HG03095 (cell line): ENCODE results near the gene CCDC91.
"Not testable (repeated sequence)": the region's sequence is repeated elsewhere in the genome, so short reads cannot be mapped to it uniquely, and the experiment has no call there.

Experiments used
- ATAC-seq: cut with Tn5 transposase; IDR thresholded peaks from one replicate; pipeline ENCODE4 v1.9.1; 2021; ENCODE audit warnings: moderate library complexity; ENCODE audit not compliant: unreplicated experiment

Gene CCDC91

DNA sequence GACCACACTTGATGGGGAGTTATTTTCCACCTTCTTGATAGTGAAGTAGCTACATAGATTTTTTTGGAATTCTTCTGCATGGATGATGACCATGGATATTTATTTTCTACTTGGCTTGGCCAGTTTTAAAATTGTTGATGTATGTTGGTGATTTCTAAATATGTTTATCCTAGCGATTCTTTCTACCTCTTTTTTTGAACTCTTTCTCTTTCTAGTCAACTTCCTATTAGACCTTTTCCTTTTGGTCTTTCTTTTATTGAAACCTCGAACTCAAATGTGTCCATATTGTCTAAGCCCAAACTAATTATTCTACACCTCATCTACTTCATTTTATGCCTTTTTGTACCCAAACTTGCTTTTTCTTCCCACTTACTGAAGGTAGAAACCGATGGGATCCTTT is 37.0 kb downstream of the CCDC91 start:
- ATAC-seq, result no peak

DNA sequence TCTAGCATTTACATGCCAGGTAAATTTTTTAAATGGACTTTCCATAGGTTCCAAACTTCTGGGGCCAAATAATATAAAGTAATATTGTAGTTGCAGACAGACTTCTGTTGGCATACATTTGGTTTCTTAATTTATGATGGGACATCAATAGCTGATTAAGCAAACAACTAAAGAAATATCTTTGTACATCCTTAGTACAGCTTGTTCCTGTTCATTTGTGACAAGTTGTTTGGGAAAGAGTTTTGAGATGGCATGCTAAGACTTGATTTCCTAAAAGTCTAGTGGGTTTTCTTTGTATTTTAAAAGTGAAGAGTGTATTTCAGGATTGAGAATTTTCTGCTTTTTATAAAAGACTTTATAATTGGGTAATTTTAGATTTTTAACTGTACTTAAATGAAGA is 41.0 kb downstream of the CCDC91 start:
- no peak for ATAC-seq

DNA sequence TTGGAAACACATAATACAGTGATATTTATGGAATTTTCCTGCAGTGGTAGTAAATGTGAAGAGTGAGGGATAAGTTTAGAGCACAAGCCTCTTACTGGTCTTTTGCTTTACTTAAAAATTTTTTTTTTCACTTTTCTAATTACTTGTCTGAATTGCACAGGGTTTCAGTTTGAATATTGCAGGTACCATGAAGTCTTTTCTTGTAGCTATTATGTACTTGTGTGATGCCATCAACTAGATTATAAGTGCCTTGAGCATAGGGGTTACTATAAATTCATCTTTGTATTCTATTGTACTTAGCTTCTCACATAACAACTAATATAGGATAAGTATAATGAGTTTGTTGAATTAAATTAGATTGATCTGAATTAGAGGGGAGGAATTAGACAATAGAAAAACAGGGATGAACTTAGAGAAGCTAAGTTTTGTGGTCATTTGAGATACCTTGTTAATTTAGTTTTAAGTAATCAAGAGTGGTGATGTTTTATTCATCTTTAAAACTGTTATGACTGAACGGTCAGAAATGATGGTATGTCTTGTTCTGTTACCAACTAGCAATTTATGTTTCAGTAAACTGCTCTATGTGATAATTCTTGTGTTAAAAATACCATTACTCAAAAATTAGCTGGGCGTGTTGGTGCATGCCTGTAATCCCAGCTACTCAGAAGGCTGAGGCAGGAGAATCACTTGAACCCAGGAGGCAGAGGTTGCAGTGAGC is 42.1 kb downstream of the CCDC91 start:
- no peak for ATAC-seq

DNA sequence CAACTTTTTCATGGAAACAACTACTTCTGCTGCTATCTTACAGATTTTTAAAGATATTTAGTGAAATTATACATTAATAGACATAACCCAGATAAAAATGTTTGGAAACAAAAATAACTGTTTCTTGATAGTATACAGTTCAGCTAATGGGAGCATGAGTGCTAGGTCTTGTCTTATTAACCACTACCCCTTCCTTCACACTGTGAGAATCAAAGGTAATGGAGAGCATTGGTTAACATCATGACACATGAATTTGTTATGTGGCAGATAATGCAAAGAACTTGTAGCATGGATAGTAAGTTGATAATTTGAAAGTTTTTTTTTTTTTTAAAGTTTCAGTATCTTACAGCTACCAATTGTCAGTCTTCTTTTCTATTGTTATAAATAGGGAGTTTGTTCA is 44.2 kb downstream of the CCDC91 start:
- ATAC-seq, result no peak

GRCh38 chr12:28235015-28235414 is 44.8 kb downstream of the CCDC91 start:
- ATAC-seq, result no peak

- ATAC-seq, result no peak
Measured at GRCh38 chr12:28235985-28236384, 45.7 kb downstream of the CCDC91 start.

GRCh38 chr12:28237423-28237822 is 47.2 kb downstream of the CCDC91 start:
- ATAC-seq, result no peak

- ATAC-seq, result no peak
Measured at GRCh38 chr12:28239918-28240317, 49.7 kb downstream of the CCDC91 start.

- no peak for ATAC-seq
Measured at GRCh38 chr12:28240853-28241252, 50.6 kb downstream of the CCDC91 start.

- no peak for ATAC-seq
Measured at GRCh38 chr12:28242129-28242495, 51.9 kb downstream of the CCDC91 start.

DNA sequence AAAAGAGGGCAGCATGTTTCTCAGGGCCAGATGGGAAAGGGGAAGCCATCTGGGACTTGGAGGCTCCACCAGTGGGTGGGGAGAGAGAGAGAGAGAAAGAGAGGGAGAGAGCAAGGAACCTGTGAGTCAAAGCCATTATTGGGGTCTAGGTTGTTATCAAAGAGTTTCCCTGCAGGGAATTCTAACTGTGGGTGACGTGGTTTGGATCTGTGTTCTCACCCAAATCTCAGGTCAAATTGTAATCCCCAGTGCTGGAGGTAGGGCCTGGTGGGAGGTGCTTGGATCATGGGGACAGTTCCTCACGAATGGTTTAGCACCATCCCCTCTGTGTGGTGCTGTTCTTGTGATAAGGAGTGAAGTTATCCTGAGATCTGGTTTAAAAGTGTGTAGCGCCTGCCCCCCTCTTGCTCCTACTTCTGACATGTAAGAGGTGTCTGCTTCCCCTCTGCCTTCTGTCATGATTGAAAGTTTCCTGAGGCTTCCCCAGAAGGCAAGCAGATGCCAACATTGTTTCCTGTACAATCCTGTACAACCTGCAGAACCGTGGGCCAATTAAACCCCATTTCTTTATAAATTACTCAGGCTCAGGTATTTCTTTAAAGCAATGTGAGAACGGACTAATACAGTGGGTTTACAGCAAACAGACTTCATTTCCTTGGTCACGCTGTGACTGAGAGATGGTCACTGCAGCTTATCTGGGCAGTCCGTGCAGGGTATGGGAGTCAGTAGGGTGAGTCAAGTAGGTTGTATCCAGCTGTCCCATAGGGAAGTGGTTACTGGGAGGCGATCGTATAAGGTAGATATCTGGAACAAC is 52.4 kb downstream of the CCDC91 start:
- no peak for ATAC-seq

DNA sequence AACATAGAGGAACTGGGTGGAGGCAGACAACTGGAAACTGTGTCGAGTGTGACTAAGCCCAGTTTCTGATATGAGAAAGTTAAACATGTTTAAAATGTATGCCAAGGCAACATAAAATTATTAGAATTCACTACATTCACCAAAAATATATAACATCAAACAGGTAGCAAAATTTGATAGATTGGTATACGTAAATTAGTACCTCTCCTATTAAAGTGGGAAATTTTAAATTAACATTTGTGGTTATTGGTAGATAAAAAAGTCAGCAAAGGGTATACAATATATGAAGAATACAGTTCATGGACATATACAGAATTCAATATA is 53.0 kb downstream of the CCDC91 start:
- ATAC-seq, result no peak

GRCh38 chr12:28247806-28248205 is 57.5 kb downstream of the CCDC91 start:
- no peak for ATAC-seq

DNA sequence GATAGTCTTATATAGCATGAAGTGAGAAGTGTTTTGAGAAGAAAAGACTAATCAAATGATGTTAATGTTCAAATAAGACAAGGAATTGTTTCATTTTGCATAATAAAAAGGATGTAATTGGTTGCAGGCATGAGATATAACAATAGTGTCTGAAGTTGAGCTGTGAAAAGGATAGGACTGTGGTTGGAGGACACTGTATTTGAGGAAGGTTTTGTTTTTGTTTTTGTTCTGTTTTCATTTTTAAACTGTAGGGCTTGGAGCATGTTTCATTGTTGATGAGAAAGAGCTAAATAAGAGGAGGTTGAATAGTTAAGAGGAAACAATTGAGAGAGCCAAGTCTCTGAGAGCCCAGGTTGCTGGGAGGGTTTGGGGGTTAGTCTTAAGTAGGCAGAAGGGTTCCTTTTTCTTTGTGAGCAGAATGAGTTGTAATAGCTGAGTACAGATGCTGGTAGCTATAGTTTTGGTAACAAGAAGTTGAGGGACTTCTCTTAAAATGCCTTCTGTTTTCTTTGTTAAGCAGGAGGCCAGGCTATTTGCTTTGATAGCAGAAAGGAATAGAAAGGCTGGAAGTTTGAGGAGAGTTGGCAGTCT is 58.4 kb downstream of the CCDC91 start:
- ATAC-seq, result peak; percentile 35

DNA sequence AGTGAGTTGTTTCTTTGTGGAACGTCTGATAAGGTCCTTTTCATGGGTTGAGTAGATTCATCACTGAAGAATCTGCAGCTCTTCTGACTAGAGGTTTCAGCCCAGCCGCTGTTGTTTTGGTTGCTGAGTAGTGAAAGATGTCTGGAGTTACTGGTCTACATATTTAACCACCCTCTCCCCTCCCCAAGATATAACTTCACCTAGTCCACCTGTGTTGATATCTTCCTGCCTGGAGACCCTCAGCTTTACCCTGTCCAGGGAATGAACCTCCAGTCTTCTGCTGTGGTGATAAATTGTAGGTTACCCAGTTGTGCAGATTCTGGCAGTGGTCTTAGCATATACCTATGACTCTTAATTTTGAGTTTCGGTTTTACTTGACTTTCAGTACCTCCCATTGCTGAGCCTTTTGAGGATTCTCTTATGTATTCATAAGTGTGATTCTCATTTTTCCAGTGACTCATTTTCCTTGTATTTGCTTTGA is 62.9 kb downstream of the CCDC91 start:
- ATAC-seq, result peak; percentile 86

DNA sequence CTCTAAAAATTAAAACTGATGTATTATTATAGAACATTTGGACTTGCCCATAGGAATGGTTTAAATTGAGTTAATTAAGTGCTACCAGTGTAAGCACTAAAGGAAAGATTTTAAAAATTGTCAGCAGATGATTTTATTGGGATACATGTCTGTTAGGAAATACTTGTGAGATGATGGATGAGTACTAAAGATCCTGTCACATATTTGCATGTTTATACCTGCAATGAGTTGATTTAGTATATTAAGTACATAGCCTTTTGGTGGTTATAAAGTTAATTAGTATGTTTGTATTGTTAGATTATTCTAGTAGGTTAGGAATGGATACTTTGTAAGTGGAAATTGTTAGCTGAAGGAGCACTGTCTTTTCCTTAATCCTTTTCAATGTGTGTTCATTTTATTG is 67.2 kb downstream of the CCDC91 start:
- no peak for ATAC-seq

GRCh38 chr12:28258998-28259397 is 68.7 kb downstream of the CCDC91 start:
- no peak for ATAC-seq

GRCh38 chr12:28265435-28266042 is 75.3 kb downstream of the CCDC91 start:
- ATAC-seq, result no peak

DNA sequence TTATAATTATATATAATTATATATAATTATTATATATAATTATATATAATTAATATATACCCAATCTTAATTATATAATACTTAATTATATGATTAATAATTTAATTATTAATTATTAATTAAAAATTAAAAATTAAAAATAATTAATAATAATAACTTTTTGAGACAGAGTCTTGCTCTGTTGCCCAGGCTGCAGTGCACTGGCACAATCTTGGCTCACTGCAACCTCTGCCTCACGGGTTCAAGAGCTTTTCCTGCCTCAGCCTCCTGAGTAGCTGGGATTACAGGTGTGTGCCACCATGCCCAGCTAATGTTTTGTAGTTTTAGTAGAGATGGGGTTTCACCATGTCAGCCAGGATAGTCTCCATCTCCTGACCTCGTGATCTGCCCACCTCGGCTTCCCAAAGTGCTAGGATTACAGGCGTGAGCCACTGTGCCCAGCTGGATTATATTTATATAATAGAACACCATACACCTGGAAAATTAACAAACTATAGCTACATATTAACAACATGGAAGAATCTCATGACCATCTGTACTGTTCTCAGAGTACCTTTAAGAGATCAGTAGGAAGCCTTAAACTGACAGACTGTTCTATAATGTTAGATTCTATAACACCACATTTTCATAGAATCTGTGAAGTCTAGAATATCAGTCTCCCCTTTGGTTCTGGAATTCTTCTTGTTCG is 77.8 kb downstream of the CCDC91 start:
- not testable (repeated sequence) for ATAC-seq

DNA sequence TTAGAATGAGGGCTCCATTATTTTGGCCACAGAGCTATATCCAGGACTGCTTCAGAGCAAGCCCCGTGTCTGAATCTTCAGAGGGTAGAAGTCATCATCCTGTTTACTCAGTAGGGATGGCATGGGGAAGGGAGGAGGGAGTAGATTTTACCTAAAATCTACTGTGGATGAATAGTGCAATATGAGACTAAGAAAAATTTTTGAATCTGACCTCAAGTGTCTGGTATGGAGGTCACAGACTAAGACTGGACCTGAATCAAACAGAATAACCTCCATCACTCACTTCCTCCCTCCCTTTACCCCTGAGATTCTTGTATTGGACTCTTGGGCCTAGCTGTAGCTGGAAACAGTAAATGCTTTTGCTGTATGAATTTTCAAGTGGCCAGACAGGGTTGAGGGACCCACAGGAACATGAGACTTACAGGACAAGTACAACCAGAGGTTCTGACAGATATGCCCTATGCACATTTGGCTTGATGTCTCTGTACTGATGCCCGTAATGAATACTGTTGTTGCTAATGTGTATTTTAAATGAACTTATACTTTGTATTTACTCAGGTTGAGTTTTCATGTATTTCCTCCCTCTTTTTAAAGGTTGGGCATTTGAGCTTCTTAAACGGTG is 78.5 kb downstream of the CCDC91 start:
- no peak for ATAC-seq

- ATAC-seq, result no peak
Measured at GRCh38 chr12:28269851-28270250, 79.6 kb downstream of the CCDC91 start.
